BE2C (cell line): ENCODE results near the gene CCDC73.

ENCODE experiments used
- DNase-seq: peaks from one replicate; pipeline ENCODE4 v3.0.0-alpha.2; 2020
- H3K27me3 ChIP-seq: fragments of 250-450 bp; sonication (Bioruptor Pico); 2 replicates; pipeline ENCODE4 v1.5.1; 2020; ENCODE audit warnings: mild to moderate bottlenecking
- H3K36me3 ChIP-seq: fragments of 250-450 bp; sonication (Bioruptor Pico); 2 replicates; pipeline ENCODE4 v1.5.1; 2020; ENCODE audit warnings: mild to moderate bottlenecking
- H3K4me1 ChIP-seq: fragments of 250-450 bp; sonication (Bioruptor Pico); 2 replicates; pipeline ENCODE4 v1.5.1; 2020
- H3K4me3 ChIP-seq: 2 replicates; pipeline ENCODE4 v1.5.1; 2011; ENCODE audit warnings: low read depth, low read length
- H3K9me3 ChIP-seq: fragments of 250-450 bp; sonication (Bioruptor Pico); 2 replicates; pipeline ENCODE4 v1.5.1; 2020
- TF ChIP-seq, protein P1 (sequence below): IDR thresholded peaks from 2 replicates; pipeline ENCODE4 v1.5.1; 2012; ENCODE audit warnings: mild to moderate bottlenecking, low read depth, low read length

CCDC73 gene

DNA sequence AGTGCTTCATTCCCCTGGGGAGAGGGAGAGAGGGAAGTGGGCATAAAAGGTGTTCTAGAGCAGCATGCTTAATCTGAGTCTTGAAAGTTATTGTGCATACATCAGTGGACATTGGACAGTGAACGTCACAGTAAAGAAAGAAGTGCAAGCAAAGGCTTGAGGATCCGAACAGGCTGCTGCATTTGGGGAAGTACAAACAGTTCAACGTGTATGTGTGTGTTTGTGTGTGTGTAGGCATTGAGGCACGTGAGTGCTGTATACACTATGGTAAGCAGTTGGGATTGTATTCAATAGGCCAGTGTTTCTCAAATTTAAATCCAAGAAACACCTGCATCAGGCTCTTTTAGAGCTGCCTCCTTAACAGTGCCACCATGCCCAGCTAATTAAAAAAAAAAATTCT, 221.2 kb downstream of the CCDC73 start:
- no peaks in the 10 kb centered on the region for H3K36me3 ChIP-seq
- no peak for DNase-seq

DNA sequence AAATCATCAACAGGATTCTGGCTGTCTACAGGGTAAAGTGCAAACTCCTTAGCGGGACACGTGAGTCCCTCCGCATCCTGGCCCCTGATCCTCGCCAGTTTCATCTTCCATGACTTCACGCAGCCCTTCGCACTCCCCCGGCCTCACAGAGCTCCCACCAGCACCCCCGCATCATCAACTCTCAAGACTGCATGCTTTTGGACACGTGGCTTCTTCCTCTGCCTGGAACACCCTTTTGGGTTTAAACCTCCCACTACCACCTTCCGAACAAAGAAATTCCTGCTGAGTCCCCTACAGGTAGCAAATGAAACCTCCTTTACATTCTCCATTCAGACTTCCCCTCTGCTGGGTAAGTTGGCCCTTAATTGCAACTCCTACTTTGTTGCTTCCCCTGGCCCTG, 223.4 kb downstream of the CCDC73 start:
- Histone ChIP-seq H3K36me3 (no peaks in the 10 kb centered on the region), H3K27me3 (no peaks in the 10 kb centered on the region), H3K4me3 (no peak overlapping the region), H3K9me3 (no peaks in the 10 kb centered on the region), H3K4me1 (no peaks in the 10 kb centered on the region)
- DNase-seq: no peak
- TF ChIP-seq, protein P1, sequence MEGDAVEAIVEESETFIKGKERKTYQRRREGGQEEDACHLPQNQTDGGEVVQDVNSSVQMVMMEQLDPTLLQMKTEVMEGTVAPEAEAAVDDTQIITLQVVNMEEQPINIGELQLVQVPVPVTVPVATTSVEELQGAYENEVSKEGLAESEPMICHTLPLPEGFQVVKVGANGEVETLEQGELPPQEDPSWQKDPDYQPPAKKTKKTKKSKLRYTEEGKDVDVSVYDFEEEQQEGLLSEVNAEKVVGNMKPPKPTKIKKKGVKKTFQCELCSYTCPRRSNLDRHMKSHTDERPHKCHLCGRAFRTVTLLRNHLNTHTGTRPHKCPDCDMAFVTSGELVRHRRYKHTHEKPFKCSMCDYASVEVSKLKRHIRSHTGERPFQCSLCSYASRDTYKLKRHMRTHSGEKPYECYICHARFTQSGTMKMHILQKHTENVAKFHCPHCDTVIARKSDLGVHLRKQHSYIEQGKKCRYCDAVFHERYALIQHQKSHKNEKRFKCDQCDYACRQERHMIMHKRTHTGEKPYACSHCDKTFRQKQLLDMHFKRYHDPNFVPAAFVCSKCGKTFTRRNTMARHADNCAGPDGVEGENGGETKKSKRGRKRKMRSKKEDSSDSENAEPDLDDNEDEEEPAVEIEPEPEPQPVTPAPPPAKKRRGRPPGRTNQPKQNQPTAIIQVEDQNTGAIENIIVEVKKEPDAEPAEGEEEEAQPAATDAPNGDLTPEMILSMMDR: no peak

More for the DNA sequence above, 221.2 kb downstream of the CCDC73 start:
- TF ChIP-seq, protein P1: no peak
- H3K27me3 ChIP-seq: no peaks in the 10 kb centered on the region
- H3K4me3 ChIP-seq: no peak overlapping the region
- H3K4me1 ChIP-seq: no peaks in the 10 kb centered on the region
- H3K9me3 ChIP-seq: no peaks in the 10 kb centered on the region

DNA sequence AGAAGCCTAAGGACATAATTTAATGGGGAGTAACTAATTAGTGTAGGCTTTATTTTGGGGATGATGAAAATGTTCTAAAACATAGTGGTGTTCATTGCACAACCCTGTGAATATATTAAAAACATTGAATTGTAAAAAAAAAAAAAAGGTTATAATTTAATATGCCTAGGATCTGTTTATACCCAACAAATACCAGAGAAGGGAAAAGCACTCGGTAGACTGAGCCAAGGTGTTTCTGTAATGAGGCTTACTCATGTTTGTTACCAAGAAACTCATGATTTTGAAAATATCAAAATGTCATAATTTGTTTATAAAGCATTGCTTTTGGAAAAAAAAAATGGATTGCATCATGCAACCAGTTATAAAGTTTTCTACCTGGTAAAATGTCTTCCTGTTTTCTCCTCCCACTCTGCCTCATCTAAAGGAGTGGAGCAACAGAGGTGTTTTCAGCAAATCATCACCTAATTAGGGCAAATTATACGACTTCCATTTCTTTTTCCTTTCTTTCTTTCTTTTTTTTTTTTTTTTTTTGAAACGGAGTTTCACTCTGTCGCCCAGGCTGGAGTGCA, 225.1 kb downstream of the CCDC73 start:
- no peaks in the 10 kb centered on the region for H3K36me3 ChIP-seq
- DNase-seq: no peak
- H3K27me3 ChIP-seq: no peaks in the 10 kb centered on the region
- TF ChIP-seq, protein P1: no peak
- H3K4me3 ChIP-seq: no peak overlapping the region
- no peaks in the 10 kb centered on the region for H3K9me3 ChIP-seq
- no peaks in the 10 kb centered on the region for H3K4me1 ChIP-seq

DNA sequence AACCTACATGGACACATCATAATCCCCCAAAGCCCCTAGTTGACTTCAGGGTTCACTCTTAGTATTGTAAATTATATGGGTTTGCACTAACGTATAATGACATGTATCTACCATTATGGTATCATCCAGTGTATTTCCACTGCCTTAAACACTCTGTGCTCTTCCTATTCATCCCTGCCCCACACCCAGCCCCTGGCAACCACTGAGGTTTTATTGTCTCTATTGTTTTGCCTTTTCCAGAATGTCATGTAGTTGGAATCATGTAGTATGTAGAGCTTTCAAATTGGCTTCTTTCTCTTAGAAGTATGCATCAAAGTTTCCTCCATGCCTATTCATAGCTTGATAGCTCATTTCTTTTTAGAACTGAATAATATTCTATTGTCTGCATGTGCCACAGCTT, 227.3 kb downstream of the CCDC73 start:
- Histone ChIP-seq H3K4me3 (no peak overlapping the region), H3K36me3 (no peaks in the 10 kb centered on the region), H3K9me3 (no peaks in the 10 kb centered on the region), H3K27me3 (no peaks in the 10 kb centered on the region), H3K4me1 (no peaks in the 10 kb centered on the region)
- TF ChIP-seq, protein P1: no peak
- DNase-seq: no peak

DNA sequence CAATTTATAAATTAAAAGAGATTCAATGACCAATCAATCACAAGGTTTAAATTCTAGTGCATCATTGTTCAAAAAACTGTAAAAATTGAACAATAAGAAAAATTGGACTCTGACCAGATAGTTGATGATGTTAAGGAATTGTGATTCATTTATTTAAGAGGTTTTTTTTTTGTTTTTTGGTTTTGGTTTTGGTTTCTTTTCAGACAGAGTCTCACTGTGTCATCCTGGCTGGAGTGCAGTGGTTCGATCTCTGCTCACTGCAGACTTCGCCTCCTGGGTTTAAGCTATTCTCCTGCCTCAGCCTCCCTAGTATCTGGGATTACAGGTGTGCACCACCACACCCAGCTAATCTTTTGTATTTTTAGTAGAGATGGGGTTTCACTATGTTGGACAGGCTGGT, 227.9 kb downstream of the CCDC73 start:
- no peak for DNase-seq
- Histone ChIP-seq H3K9me3 (no peaks in the 10 kb centered on the region), H3K4me1 (no peaks in the 10 kb centered on the region), H3K36me3 (no peaks in the 10 kb centered on the region), H3K27me3 (no peaks in the 10 kb centered on the region), H3K4me3 (no peak overlapping the region)
- TF ChIP-seq, protein P1: no peak

DNA sequence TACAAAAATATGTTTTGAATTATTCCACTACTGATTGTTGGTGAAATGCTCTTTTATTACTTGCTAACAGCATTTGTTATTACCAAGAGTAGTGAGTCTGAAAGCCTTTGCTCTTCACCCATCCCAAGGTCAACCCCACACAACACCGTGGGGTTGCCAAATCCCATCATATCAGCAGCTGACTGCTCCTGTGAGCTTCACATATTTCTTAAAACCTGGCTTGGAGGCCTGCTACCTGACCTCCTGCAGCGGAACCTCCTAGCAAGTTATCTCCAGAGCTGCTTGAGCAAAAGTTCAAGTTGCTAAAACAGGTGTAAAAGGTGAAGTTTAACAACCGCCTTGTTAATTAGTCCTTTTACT, 230.9 kb downstream of the CCDC73 start:
- H3K4me3 ChIP-seq: no peak overlapping the region

More for the DNA sequence above, 230.9 kb downstream of the CCDC73 start:
- no peaks in the 10 kb centered on the region for H3K9me3 ChIP-seq
- no peaks in the 10 kb centered on the region for H3K36me3 ChIP-seq
- H3K27me3 ChIP-seq: no peaks in the 10 kb centered on the region
- no peak for DNase-seq
- no peaks in the 10 kb centered on the region for H3K4me1 ChIP-seq
- TF ChIP-seq, protein P1: no peak
